KG1 (cell line): ENCODE data around the gene C1QTNF5.

Source experiments
- DNase-seq: peaks from one replicate; lab custom pipeline; 2025; lab: John Stamatoyannopoulos, UW

C1QTNF5 gene

DNA sequence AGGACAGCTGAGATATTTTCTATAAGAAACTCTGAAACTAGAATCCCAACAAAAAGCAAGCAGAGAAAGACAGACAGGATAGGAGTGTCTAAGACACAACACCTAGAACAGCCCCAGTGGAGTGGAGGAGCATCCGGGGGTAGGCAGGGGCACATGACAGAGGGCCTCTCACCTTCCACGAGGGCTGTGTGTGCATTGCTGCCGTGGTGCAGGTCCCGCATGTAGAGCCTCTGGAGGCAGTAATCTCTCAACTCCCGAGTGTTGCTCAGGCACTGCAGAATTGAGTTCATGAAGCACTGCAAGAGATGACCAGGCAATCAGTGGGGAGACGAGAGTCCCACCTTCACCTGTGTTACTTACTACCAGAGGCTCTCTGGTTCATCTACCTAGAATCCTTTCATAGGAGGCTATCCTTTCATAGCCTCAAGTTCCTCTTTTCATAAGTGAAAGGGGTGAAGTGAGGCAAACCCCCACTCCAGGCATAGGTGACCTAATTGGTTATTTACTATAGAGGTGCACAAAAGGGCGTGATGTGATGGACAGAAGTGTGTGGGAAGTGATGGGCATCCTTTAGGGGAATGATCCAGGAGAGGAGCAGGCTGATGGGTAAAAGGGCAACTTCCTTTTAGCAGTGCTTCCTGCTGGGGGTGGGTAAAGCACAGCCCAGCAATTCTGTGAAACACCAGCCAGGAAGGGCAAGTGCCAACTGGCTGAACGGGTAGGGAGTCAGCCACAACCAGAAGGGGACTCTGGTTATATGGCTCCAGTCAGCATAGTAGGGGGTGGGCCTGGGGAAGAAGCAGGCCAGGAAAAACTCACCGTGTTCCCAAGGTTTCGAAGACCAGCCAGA lies 18.9 kb upstream of the C1QTNF5 start:
- DNase-seq: peak; percentile 47

- no peak for DNase-seq
Observed at GRCh38 chr11:119357074-119357473, 16.4 kb upstream of the C1QTNF5 start.

GRCh38 chr11:119356349-119357031 lies 15.8 kb upstream of the C1QTNF5 start:
- peak; percentile 83 for DNase-seq

GRCh38 chr11:119355091-119355843 lies 14.6 kb upstream of the C1QTNF5 start:
- DNase-seq: no peak

DNA sequence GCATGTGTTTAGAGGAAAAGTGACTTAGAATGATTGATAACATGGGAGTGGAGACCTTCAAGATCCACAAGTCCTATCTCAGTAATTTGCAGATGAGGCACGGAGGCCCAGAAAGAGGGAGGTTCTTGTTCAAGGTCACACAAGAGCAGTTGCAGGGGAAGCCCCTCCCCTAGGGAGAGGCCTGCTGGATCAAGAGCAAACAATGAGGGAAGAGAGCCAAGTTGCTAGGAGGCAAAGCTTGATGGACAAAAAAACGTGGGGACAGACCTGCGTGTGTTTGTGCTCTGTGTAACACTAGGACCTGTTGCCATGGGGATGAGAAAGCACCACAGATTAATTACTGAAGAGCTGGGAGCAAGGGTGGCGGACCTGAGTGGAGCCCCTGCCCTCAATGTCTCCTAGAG lies 12.2 kb upstream of the C1QTNF5 start:
- DNase-seq: no peak

- no peak for DNase-seq
Observed at GRCh38 chr11:119351232-119351631, 10.5 kb upstream of the C1QTNF5 start.

- DNase-seq: no peak
Observed at GRCh38 chr11:119350302-119350701, 9.6 kb upstream of the C1QTNF5 start.

DNA sequence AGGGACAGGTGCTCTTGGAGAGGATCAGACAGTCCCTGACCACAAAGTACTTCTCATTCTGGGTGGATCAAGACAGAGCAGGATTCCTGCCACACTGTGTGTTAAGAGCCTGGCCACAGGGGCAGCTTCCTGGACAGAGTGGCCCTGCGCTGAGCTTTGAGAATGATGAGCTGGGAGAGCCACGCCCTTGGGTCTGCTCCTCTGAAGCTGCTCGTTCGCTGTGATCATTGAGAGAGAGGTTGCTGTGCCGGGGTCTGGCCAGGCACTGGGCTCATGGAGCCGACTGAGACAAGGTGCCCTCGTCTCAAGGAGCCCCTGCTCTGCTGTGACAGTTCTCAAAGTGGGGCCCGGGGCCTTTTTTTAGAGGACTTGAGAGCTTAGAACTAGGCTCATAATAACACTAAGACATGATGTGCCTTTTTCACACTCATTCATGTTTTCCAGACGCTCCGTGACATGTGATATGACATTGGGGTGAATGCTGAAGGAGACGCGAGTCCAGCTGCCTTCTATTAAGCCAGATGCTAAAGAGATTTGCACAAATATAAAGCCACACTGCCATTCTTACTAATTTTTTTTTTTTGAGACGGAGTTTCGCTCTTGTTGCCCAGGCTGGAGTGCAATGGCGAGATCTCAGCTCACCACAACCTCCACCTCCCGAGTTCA lies 7.4 kb upstream of the C1QTNF5 start:
- DNase-seq: no peak

DNA sequence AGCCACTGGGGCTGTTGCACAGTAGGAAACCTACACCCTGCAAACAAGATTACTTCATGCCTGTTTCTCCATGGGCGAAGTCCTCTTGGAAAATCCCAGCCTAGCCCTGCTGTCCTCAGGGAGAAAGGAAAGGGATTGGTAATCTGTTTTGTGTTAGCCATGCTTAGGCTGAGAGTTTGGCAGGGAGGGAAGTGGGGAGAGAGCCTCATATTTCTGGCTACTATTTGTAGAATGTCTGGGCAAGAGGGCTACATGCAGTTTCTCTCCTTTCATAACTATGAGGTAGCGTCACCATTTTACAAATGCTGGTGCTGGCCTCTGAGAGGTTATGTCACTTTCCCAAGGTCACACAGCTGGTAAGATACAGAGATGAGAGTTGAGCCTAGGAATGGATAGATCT lies 6.6 kb upstream of the C1QTNF5 start:
- no peak for DNase-seq

GRCh38 chr11:119346605-119347004 lies 5.9 kb upstream of the C1QTNF5 start, which contains the start of gene MFRP:
Gene MFRP (minus strand): TSS chr11:119346705. CDS start chr11:119346513, 192 bp downstream.
- no peak for DNase-seq

DNA sequence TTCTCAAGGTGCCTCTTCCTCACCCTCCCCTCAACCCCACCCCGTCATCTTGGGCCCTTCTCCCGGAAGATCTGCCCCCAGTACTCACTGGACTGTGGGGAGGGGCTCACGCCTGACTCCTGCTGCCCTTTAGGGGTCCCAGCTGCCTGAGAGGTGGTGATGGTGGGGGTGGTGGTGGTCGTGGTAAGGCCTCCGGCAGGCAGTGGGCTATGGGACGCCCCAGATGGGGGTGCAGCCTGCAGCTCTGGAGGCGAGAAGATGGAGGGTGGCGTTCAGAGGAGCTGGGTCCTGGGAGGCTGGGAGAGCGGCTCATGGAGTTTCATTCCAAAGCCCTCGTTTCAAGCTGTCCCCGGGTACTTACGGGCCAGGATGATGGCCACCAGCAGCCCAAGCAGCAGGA lies 5.0 kb upstream of the C1QTNF5 start:
- no peak for DNase-seq

DNA sequence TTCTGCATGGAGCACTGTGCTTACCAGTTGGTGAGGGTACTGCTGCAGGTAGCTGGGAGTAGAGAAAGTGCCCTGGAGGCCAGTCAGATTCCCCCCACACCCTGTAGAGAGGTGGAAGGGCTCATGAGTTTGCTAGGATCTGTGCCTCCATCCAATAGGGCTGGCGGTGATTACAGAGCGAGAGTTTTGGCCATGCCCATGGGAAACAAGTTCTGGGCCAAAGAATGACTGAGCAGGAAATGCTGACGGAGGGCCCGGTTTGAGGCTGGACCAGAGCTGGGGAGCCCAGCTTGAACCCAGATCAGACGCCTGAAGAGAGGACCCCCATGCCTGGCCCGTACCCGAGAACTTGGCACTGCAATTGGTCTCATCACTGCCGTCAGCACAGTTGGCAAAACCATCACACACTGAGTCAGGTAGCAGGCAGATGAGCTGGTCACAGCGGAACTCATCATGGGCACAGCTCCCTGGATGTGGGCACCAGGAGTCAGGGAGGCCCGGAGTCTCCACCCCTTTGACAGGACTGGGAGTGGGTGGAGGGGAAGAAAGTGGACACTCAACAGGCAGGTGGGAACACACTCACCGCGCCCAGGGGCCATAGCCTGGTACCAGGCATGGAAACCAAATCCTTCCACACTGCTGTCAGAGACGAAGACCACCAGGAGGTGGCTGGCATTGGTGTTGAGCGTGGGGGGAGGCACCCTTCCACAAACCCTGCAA lies 3.8 kb upstream of the C1QTNF5 start:
- DNase-seq: no peak

GRCh38 chr11:119343726-119344125 lies 3.0 kb upstream of the C1QTNF5 start:
- DNase-seq: no peak

GRCh38 chr11:119342362-119343130 lies 1.9 kb upstream of the C1QTNF5 start:
- DNase-seq: no peak

- no peak for DNase-seq
Observed at GRCh38 chr11:119342023-119342300, 1.3 kb upstream of the C1QTNF5 start.

DNA sequence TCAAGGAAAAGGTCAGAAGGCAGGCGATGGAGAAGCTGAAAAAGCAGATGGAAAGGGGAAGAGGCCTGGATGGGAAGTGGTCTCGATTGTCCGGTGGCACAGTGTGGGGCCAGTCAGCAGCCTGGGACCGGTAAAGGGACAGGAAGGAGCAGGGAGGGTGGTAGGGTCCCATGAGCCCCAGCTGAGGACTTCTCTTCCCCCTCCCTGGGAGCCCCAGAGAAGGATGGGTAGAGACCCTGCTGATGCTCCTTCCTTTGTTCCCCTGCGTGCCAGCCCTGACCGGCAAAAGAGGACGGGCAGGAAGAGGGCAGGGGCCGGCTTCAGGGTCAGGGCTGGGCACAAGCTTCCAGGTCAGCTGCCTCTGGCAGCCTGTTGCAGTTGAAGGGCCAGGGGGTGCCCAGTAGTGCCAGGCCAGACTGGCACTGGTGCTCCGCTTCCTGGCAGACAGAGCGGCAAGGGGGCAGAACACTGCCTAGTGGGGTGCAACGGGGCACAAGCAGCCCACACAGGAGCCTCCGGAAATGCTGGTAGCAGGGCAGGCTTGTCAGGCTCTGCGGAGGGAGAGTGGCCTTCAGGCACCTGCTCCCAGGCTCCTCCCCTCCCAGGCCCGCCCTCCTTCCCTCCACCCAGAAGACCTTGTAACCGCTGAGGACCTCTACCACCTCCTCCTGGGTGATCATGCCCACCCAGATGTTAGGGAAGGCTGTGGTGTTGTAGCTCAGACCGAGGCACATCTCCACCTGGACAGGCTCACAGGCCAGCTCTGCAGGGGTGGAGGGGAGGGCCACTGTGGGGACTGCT lies 739 bp upstream of the C1QTNF5 start:
- DNase-seq: no peak

DNA sequence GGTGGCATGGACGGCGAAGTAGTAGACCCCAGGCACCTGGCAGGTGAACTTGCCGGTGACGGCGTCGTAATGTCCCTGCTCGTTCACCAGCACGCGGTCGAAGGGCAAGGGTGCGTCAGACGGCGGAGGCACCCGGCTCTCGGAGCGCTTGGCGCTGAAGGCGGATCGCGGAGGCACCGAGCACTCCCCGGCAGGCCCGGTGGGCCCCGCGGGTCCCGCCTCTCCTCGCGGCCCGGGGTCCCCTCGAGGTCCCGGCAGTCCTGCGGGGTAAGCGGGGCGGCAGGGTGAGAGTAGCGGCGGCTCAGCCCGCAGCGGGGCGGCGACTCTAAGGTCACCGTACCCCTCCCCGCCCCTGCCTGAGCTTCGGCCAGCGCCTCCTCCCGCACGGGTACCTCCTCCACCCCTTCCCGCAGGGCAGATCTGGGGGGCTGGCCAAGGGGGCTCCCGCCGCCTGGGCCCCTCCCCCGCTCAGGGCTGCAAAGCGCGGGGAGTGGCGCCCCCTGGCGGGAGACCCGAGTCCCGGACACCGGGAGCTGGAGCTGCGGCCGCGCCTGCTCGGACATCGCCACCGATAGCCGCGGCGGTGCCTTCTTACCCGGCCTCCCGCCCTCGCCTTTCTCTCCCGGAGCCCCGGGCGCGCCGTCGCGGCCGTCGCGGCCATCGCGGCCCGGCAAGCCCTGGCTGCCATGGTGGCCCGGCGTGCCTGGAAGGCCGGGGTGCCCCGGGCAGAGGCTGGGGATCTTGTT lies 921 bp downstream of the C1QTNF5 start:
- DNase-seq: no peak

- DNase-seq: no peak
Observed at GRCh38 chr11:119338965-119339588, 1.6 kb downstream of the C1QTNF5 start.
